Smooth muscle cell (in vitro differentiated cells): ENCODE results near the gene CLDND2. TPM values are rescaled to one million over a fixed set of nuclear protein-coding genes. Genes with fewer than 3 reads are reported as not detected.

Experiments used
- DNase-seq: peaks from one replicate; lab custom pipeline; 2025; ENCODE audit not compliant: unreplicated experiment; lab: John Stamatoyannopoulos, UW
- H2AFZ ChIP-seq: fragments of 200-600 bp; sonication (generic); 2 replicates; pipeline ENCODE4 v1.6.0; 2016; ENCODE audit warnings: antibody characterized with exemption, low read depth, mild to moderate bottlenecking
- H3F3A ChIP-seq: fragments of 200-600 bp; sonication (generic); 2 replicates; pipeline ENCODE4 v1.6.0; 2017; ENCODE audit warnings: antibody characterized with exemption, low read depth
- H3K27ac ChIP-seq: fragments of 200-600 bp; sonication (generic); 2 replicates; pipeline ENCODE4 v1.5.1; 2016; ENCODE audit warnings: low read depth, mild to moderate bottlenecking
- H3K27me3 ChIP-seq: fragments of 200-600 bp; sonication (generic); 2 replicates; pipeline ENCODE4 v1.6.1; 2016; ENCODE audit warnings: low read depth, mild to moderate bottlenecking
- H3K36me3 ChIP-seq: fragments of 200-600 bp; sonication (generic); 2 replicates; pipeline ENCODE4 v1.5.1; 2016; ENCODE audit warnings: low read depth
- H3K4me1 ChIP-seq: fragments of 200-600 bp; sonication (generic); 2 replicates; pipeline ENCODE4 v1.5.1; 2016; ENCODE audit warnings: low read depth
- H3K4me2 ChIP-seq: fragments of 200-600 bp; sonication (generic); 2 replicates; pipeline ENCODE4 v1.6.0; 2016; ENCODE audit warnings: mild to moderate bottlenecking
- H3K4me3 ChIP-seq: fragments of 200-600 bp; sonication (generic); 2 replicates; pipeline ENCODE4 v1.5.1; 2016; ENCODE audit warnings: mild to moderate bottlenecking
- H3K79me2 ChIP-seq: fragments of 200-600 bp; sonication (generic); 2 replicates; pipeline ENCODE4 v1.6.0; 2016; ENCODE audit warnings: low read depth, mild to moderate bottlenecking
- H3K9ac ChIP-seq: fragments of 200-600 bp; sonication (generic); 2 replicates; pipeline ENCODE4 v1.6.0; 2016; ENCODE audit warnings: low read depth
- H3K9me3 ChIP-seq: fragments of 200-600 bp; sonication (generic); replicated peaks from 2 replicates; pipeline ENCODE4 v1.5.1; 2016; ENCODE audit warnings: low read depth
- H4K20me1 ChIP-seq: fragments of 200-600 bp; sonication (generic); 2 replicates; pipeline ENCODE4 v1.6.0; 2016; ENCODE audit warnings: low read depth
- WGBS: methylation state at CpG from one replicate; pipeline ENCODE4 v1.1.7; 2016; ENCODE audit warnings: low lambda C conversion rate; 5-methylcytosine and 5-hydroxymethylcytosine counted together
- polyA plus RNA-seq: library from polyadenylated mRNA; unstranded; fragments of >200 nt; fragmentation: Nextera tagmentation; extraction: Ambion mirVana; gene quantifications from 2 replicates; pipeline ENCODE4 v1.2.1, GENCODE V29; 2016
- total RNA-seq: library from RNA; depleted of rRNA; stranded (reverse); fragments of >200 nt; gene quantifications from 2 replicates; pipeline ENCODE4 v1.2.3, GENCODE V29; 2014
- TF ChIP-seq, protein P1 (sequence below): fragments of 200-600 bp; sonication (generic); IDR thresholded peaks from 2 replicates; pipeline ENCODE4 v1.5.1; 2017; ENCODE audit warnings: borderline replicate concordance, mild to moderate bottlenecking, antibody characterized with exemption; ENCODE audit not compliant: insufficient read depth, poor library complexity, severe bottlenecking

The CLDND2 gene
- total and polyA plus RNA-seq, 2 experiments from 2014 or later, result 1.4 TPM; not detected in 1

DNA sequence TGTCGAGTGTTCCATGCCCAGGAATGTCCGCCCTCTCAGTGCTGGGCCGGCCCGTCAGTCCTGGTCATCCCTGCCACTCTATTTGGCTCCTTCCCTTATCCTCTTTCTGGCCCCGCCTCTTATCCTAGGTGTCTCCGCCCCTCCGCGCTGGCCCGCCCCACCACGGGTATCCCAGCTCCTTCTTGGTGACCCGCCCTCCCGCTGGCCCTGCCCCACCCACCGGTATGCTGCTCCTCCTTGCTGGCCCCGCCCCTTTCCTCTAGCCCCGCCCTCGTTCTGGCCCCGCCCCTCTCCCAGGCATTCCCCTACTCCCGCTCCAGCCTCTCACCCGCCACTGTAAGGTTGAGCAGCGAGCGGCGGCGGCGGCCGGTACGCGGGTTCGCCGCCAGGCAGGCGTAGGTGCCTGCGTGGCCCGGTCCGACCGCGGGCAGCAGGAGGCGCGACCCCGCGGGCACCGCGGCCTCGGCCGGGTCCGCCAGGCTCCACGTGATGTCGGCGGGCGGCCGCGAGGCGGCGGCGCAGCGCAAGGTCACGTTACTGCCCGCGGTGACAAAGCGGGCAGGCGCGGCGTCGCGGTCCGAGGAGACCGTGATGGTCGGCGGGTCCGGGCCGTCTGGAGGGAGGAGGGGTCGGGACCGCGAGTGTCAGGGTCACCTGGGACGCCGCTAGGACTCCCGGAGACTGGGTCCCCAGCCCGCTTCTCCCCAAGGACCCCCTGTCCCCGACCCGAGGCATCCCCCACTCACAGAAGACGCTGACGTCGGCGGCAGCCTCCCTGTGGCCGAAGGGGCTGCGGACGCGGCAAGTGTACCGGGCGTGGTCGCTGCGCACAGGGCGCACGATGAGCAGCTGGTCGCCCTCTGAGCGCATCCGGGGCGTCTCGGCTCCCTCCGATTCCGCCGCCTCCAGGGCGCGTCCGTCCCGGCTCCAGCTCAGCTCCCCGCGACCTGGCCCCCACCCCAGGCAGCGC, 28.8 kb downstream of the CLDND2 start:
- peak overlapping the region; percentile 54 for H3K9ac ChIP-seq

DNA sequence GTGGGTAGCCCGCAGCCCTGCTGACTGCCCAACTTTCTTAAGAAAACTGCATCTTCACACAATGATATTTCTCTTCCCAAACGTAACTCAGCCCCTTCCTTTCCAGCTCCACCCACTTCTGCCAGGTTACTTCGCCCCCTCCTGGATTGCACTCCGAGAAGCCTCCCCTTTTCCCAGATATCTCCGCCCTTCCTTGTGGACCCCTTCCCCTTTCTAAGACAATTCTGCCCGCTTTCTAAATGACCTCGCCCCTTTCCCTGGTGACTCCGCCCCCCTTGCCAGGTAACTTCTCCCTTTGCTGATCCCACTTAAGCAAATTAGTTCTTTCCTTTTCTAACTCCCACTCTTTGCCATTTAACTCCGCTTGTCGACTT, 29.5 kb downstream of the CLDND2 start:
- no peaks in the 10 kb centered on the region for H3K36me3 ChIP-seq
- no peaks in the 10 kb centered on the region for H3K27me3 ChIP-seq
- TF ChIP-seq, protein P1, sequence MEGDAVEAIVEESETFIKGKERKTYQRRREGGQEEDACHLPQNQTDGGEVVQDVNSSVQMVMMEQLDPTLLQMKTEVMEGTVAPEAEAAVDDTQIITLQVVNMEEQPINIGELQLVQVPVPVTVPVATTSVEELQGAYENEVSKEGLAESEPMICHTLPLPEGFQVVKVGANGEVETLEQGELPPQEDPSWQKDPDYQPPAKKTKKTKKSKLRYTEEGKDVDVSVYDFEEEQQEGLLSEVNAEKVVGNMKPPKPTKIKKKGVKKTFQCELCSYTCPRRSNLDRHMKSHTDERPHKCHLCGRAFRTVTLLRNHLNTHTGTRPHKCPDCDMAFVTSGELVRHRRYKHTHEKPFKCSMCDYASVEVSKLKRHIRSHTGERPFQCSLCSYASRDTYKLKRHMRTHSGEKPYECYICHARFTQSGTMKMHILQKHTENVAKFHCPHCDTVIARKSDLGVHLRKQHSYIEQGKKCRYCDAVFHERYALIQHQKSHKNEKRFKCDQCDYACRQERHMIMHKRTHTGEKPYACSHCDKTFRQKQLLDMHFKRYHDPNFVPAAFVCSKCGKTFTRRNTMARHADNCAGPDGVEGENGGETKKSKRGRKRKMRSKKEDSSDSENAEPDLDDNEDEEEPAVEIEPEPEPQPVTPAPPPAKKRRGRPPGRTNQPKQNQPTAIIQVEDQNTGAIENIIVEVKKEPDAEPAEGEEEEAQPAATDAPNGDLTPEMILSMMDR, result no peak
- no peak for DNase-seq
- H3K9ac ChIP-seq, result no peak overlapping the region
- H3F3A ChIP-seq, result no peaks in the 10 kb centered on the region
- peak overlapping the region; percentile 88 for H3K4me2 ChIP-seq
- no peaks in the 10 kb centered on the region for H3K79me2 ChIP-seq
- peak overlapping the region; percentile 64 for H3K4me3 ChIP-seq
- H2AFZ ChIP-seq, result peak overlapping the region; percentile 53
- H3K9me3 ChIP-seq, result no peaks in the 10 kb centered on the region
- peak overlapping the region; percentile 16 for H3K27ac ChIP-seq
- no peaks in the 10 kb centered on the region for H4K20me1 ChIP-seq
- 1% methylated on average over 10 of the region's 10 CpGs for WGBS
- H3K4me1 ChIP-seq, result no peaks in the 10 kb centered on the region

More for the DNA sequence above, 28.8 kb downstream of the CLDND2 start:
- TF ChIP-seq, protein P1, result peak; percentile 13
- no peaks in the 10 kb centered on the region for H3K79me2 ChIP-seq
- WGBS, result 1% methylated on average over 66 of the region's 107 CpGs
- H3K9me3 ChIP-seq, result no peaks in the 10 kb centered on the region
- H3K4me2 ChIP-seq, result peak overlapping the region; percentile 95
- no peaks in the 10 kb centered on the region for H3K36me3 ChIP-seq
- H3K27me3 ChIP-seq, result no peaks in the 10 kb centered on the region
- peak overlapping the region; percentile 82 for H2AFZ ChIP-seq
- DNase-seq, result peak; percentile 96
- H3K4me3 ChIP-seq, result peak overlapping the region; percentile 64
- H4K20me1 ChIP-seq, result no peaks in the 10 kb centered on the region
- H3K27ac ChIP-seq, result peak overlapping the region; percentile 16
- no peaks in the 10 kb centered on the region for H3F3A ChIP-seq
- no peaks in the 10 kb centered on the region for H3K4me1 ChIP-seq

DNA sequence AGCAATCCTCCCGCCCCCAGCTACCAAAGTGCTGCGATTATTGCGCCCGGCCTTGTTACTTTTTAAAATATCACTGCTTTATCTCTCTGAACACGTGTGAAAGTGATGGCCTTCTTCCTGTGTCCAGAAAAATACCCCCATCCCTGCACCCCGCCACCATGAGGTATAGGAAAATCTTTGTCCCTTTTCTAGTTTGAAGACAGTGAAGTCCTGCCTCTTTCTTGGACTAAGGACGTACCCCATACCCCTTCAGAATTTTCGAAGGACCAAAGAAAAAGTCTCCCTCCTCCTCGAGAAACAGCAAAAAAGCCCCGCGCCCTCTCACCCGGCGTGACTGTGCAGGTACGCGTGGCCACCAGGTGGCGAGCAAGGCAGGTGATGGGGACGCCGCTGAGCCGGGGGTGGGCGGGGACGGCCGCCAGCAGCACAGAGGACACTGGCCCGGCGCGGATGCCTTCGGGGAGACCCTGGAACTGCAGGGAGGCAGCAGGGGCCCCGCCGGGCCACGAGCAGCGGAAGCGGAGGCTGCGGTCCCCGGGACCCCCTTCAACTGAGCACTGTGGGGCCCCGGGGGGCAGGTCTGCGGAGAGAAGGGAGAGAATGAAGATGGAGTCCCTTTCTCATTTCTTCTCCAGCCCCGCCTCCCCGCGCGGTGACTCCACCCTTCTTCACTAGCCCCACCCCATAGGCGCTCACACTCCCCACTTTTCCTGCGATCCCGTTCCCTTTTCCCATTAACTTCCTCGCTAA, 30.1 kb downstream of the CLDND2 start:
- Histone ChIP-seq H3K79me2 (no peaks in the 10 kb centered on the region), H3K4me2 (peak overlapping the region; percentile 88), H2AFZ (peak overlapping the region; percentile 53), H3K9me3 (no peaks in the 10 kb centered on the region), H3K36me3 (no peaks in the 10 kb centered on the region), H3K4me3 (peak overlapping the region; percentile 64), H3F3A (no peaks in the 10 kb centered on the region), H4K20me1 (no peaks in the 10 kb centered on the region), H3K9ac (no peak overlapping the region), H3K4me1 (no peaks in the 10 kb centered on the region), H3K27ac (no peak overlapping the region), H3K27me3 (no peaks in the 10 kb centered on the region)
- WGBS, result 10% methylated on average over 42 of the region's 43 CpGs
- TF ChIP-seq, protein P1, result peak; percentile 92
- peak; percentile 88 for DNase-seq
